KMS-11 (cell line): ENCODE results near the gene CAMTA1.

Experiments
- H2AFZ ChIP-seq: fragments of 200-600 bp; sonication (generic); 2 replicates; pipeline ENCODE4 v1.6.1; 2016; ENCODE audit warnings: antibody characterized with exemption, mixed run types, low read depth
- H3K27ac ChIP-seq: fragments of 200-600 bp; sonication (generic); 2 replicates; pipeline ENCODE4 v1.6.1; 2016; ENCODE audit warnings: mild to moderate bottlenecking, mixed run types
- H3K27me3 ChIP-seq: fragments of 200-600 bp; sonication (generic); 2 replicates; pipeline ENCODE4 v1.6.1; 2017; ENCODE audit warnings: mild to moderate bottlenecking, low read depth, mixed run types, moderate library complexity; ENCODE audit not compliant: insufficient read depth
- H3K36me3 ChIP-seq: fragments of 200-600 bp; sonication (generic); 2 replicates; pipeline ENCODE4 v1.6.1; 2017; ENCODE audit warnings: mild to moderate bottlenecking, mixed run types; ENCODE audit not compliant: insufficient read depth
- H3K4me1 ChIP-seq: fragments of 200-600 bp; sonication (generic); 2 replicates; pipeline ENCODE4 v1.6.1; 2016; ENCODE audit warnings: mild to moderate bottlenecking, low read depth, mixed run types; ENCODE audit not compliant: poor library complexity, severe bottlenecking
- H3K4me2 ChIP-seq: fragments of 200-600 bp; sonication (generic); 2 replicates; pipeline ENCODE4 v1.7.0; 2016; ENCODE audit warnings: mild to moderate bottlenecking, mixed run types
- H3K4me3 ChIP-seq: fragments of 200-600 bp; sonication (generic); IDR thresholded peaks from 2 replicates; pipeline ENCODE4 v1.6.1; 2017; ENCODE audit warnings: low read depth, low read length, mixed read lengths; ENCODE audit not compliant: insufficient read depth
- H3K79me2 ChIP-seq: fragments of 200-600 bp; sonication (generic); 2 replicates; pipeline ENCODE4 v1.6.1; 2016; ENCODE audit warnings: low read depth, mixed run types; ENCODE audit not compliant: insufficient read depth
- H3K9ac ChIP-seq: fragments of 200-600 bp; sonication (generic); 2 replicates; pipeline ENCODE4 v1.6.1; 2016; ENCODE audit warnings: mild to moderate bottlenecking, mixed run types
- H4K20me1 ChIP-seq: fragments of 200-600 bp; sonication (generic); 2 replicates; pipeline ENCODE4 v1.6.1; 2016; ENCODE audit warnings: mild to moderate bottlenecking, mixed run types; ENCODE audit not compliant: insufficient read depth
- CTCF ChIP-seq: fragments of 200-600 bp; sonication (generic); conservative IDR thresholded peaks from 2 replicates; pipeline ENCODE4 v1.6.1; 2017; ENCODE audit warnings: low read depth, mild to moderate bottlenecking, antibody characterized with exemption, low read length, moderate library complexity, mixed read lengths

CAMTA1 gene

DNA sequence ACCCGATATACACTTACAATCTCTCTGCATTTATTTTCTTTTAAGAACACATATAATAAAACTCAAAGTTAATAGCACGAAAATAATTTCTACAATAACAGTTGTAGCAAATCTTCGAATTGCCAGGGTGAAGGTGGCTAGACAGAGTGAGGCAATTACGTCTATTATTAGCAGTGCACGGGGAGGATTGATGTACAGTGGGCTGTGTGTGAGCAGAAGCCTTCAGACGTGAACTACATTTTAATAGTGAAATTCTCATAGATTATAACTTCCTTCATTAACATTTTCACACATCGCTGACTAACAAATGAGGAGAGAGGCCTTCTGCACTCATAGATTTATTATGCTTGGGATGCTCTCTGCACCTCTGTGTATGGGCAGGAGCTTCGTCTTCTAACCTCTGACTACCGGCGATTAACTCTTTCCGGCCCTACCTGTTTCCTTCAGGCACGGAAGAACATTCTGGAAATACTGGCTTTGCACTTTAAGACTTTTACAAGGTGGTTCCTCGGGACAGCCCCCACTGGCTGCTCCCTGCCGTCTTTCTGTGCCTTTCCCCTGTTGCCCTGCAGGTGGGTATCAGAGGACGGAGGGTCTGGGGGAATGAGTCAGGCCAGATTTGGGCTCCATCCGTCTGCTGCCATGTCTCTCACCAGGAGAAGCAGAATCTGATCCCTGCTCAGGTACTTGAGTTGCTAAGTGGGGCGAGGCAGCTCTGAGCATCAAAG, 200.5 kb downstream of the CAMTA1 start:
- Histone ChIP-seq H3K4me1 (no peaks in the 10 kb centered on the region), H3K4me2 (no peak overlapping the region), H2AFZ (no peak overlapping the region), H3K4me3 (no peak overlapping the region), H3K27me3 (no peaks in the 10 kb centered on the region), H3K79me2 (no peaks in the 10 kb centered on the region), H3K9ac (no peak overlapping the region), H3K36me3 (no peaks in the 10 kb centered on the region), H4K20me1 (no peaks in the 10 kb centered on the region), H3K27ac (no peak overlapping the region)
- no peak for TF ChIP-seq CTCF

DNA sequence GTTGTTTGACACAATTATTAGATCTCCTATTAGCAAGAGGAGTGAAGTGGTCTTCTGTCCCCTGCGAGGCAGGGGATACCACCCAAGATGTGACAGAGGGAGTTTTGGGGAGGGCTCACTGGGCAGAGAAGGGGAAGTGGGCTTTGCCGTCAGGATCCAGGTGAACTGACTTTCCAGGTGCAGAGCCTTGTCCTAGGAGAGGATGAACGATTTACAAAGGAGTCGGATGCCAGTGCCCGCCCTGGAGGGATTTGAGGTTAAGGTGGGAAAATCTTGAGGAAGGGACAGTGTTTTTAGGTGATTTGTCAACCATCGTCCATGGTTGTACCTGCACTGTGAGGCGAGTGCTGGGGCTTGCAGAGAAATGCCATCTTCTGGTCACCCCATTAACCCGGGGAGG, 201.0 kb downstream of the CAMTA1 start:
- H3K4me2 ChIP-seq = no peak overlapping the region
- no peaks in the 10 kb centered on the region for H3K79me2 ChIP-seq
- no peaks in the 10 kb centered on the region for H4K20me1 ChIP-seq
- H3K9ac ChIP-seq = no peak overlapping the region
- H3K27me3 ChIP-seq = no peaks in the 10 kb centered on the region
- no peak for TF ChIP-seq CTCF
- no peak overlapping the region for H3K4me3 ChIP-seq
- H3K36me3 ChIP-seq = no peaks in the 10 kb centered on the region
- H2AFZ ChIP-seq = no peak overlapping the region
- H3K27ac ChIP-seq = no peak overlapping the region
- no peaks in the 10 kb centered on the region for H3K4me1 ChIP-seq

DNA sequence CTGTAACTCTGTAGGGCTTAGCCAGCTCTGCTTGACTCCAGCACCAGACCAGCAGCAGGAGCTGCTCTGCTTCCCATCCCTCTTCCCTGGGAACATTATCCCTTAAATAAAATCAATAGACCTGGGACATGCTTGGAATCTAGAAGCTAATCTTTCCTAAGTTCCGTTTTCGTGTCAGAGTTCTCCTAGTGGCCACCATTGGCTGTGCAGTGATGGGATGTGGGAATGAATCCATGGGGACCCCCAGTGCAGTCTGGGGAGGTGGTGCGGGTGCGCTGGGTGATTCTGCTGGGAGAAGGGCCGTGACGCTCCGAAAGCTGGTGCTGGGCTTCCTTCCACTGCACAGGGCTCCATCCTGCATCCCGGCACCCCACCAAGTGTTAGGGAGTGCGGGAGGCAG, 202.7 kb downstream of the CAMTA1 start:
- Histone ChIP-seq H3K4me3 (no peak overlapping the region), H3K79me2 (no peaks in the 10 kb centered on the region), H2AFZ (no peak overlapping the region), H3K27me3 (no peaks in the 10 kb centered on the region), H3K27ac (no peak overlapping the region), H3K36me3 (no peaks in the 10 kb centered on the region), H4K20me1 (no peaks in the 10 kb centered on the region), H3K4me2 (no peak overlapping the region), H3K9ac (no peak overlapping the region), H3K4me1 (no peaks in the 10 kb centered on the region)
- no peak for TF ChIP-seq CTCF

GRCh38 chr1:6988796-6989195, 203.5 kb downstream of the CAMTA1 start:
- H3K79me2 ChIP-seq = no peaks in the 10 kb centered on the region
- no peak overlapping the region for H2AFZ ChIP-seq
- no peaks in the 10 kb centered on the region for H3K36me3 ChIP-seq
- no peaks in the 10 kb centered on the region for H3K4me1 ChIP-seq
- H3K27me3 ChIP-seq = no peaks in the 10 kb centered on the region
- H4K20me1 ChIP-seq = no peaks in the 10 kb centered on the region
- no peak overlapping the region for H3K27ac ChIP-seq
- H3K4me3 ChIP-seq = no peak overlapping the region
- H3K4me2 ChIP-seq = no peak overlapping the region
- no peak overlapping the region for H3K9ac ChIP-seq
- TF ChIP-seq CTCF = no peak
